Neural crest cell (in vitro differentiated cells): ENCODE results near the gene TRAF2. TPM values are rescaled to one million over a fixed set of nuclear protein-coding genes. Genes with fewer than 3 reads are reported as not detected.

Experiments used
- DNase-seq: peaks from one replicate; pipeline ENCODE4 v3.0.0; 2021; ENCODE audit warnings: low read depth, mixed read lengths, low spot score
- H3K27ac Mint-ChIP-seq: one replicate; pipeline ENCODE4 v1.8.0; 2021; ENCODE audit warnings: mild to moderate bottlenecking, mixed read lengths; ENCODE audit not compliant: unreplicated experiment
- H3K27me3 Mint-ChIP-seq: 2 replicates; pipeline ENCODE4 v1.8.0; 2021; ENCODE audit warnings: low read depth, mild to moderate bottlenecking, mixed read lengths
- H3K36me3 Mint-ChIP-seq: 2 replicates; pipeline ENCODE4 v1.8.0; 2021; ENCODE audit warnings: low read depth, mild to moderate bottlenecking, mixed read lengths
- H3K4me1 Mint-ChIP-seq: 2 replicates; pipeline ENCODE4 v1.8.0; 2021; ENCODE audit warnings: mixed read lengths
- H3K4me3 Mint-ChIP-seq: one replicate; pipeline ENCODE4 v1.8.0; 2021; ENCODE audit warnings: mild to moderate bottlenecking, mixed read lengths
- H3K9me3 Mint-ChIP-seq: 2 replicates; pipeline ENCODE4 v1.8.0; 2021; ENCODE audit warnings: mixed read lengths
- CTCF ChIP-seq: fragments of 200-600 bp; sonication (generic); conservative IDR thresholded peaks from 2 replicates; pipeline ENCODE4 v1.5.0; 2021; ENCODE audit warnings: antibody characterized with exemption, mild to moderate bottlenecking
- total RNA-seq: library from RNA; stranded (reverse); gene quantifications from 2 replicates; pipeline ENCODE4 v1.2.1, GENCODE V29; 2021

TRAF2 gene
- total RNA-seq, 1 donor from 2014 or later: 30.1 TPM

- Mint-ChIP-seq H3K4me3 (peak overlapping the region; percentile 83), H3K27me3 (no peaks in the 10 kb centered on the region), H3K36me3 (no peaks in the 10 kb centered on the region), H3K4me1 (peaks cover 4% of the 10 kb centered on the region), H3K9me3 (no peaks in the 10 kb centered on the region), H3K27ac (no peak overlapping the region)
- DNase-seq: peak; percentile 49
- peak; percentile 54 for TF ChIP-seq CTCF
These were observed 61.7 kb downstream of the TRAF2 start for GRCh38 chr9:136947955-136948510.

GRCh38 chr9:136949239-136949816 is 63.0 kb downstream of the TRAF2 start:
- no peak for TF ChIP-seq CTCF
- Mint-ChIP-seq H3K36me3 (no peaks in the 10 kb centered on the region), H3K4me1 (peaks cover 4% of the 10 kb centered on the region), H3K4me3 (peak overlapping the region; percentile 84), H3K9me3 (no peaks in the 10 kb centered on the region), H3K27me3 (no peaks in the 10 kb centered on the region), H3K27ac (no peak overlapping the region)
- DNase-seq: no peak

GRCh38 chr9:136949817-136950655 is 63.7 kb downstream of the TRAF2 start:
- Mint-ChIP-seq H3K4me3 (peak overlapping the region; percentile 84), H3K9me3 (no peaks in the 10 kb centered on the region), H3K27ac (peak overlapping the region; percentile 78), H3K4me1 (peaks cover 4% of the 10 kb centered on the region), H3K27me3 (no peaks in the 10 kb centered on the region), H3K36me3 (no peaks in the 10 kb centered on the region)
- peak; percentile 29 for TF ChIP-seq CTCF
- peak; percentile 83 for DNase-seq

GRCh38 chr9:136950656-136951276 is 64.5 kb downstream of the TRAF2 start:
- Mint-ChIP-seq H3K4me3 (peak overlapping the region; percentile 84), H3K4me1 (peaks cover 4% of the 10 kb centered on the region), H3K36me3 (no peaks in the 10 kb centered on the region), H3K27me3 (no peaks in the 10 kb centered on the region), H3K27ac (peak overlapping the region; percentile 78), H3K9me3 (no peaks in the 10 kb centered on the region)
- no peak for DNase-seq
- no peak for TF ChIP-seq CTCF

- DNase-seq: no peak
- TF ChIP-seq CTCF: no peak
- Mint-ChIP-seq H3K9me3 (peaks cover 6% of the 10 kb centered on the region), H3K4me1 (peaks cover 4% of the 10 kb centered on the region), H3K27ac (no peak within 1 kb of the TSS), H3K36me3 (no peaks in the 10 kb centered on the region), H3K27me3 (no peaks in the 10 kb centered on the region), H3K4me3 (peak within 1 kb of the TSS; percentile 38)
These were observed 65.4 kb downstream of the TRAF2 start, which contains the start of gene LCN12 for GRCh38 chr9:136951541-136952320. Gene LCN12, plus strand, starts transcription at chr9:136952273. Its CDS starts 55 bp downstream, at chr9:136952328.
